ENCODE results near the gene LCORL.
"Not testable (repeated sequence)": the region's sequence is repeated elsewhere in the genome, so short reads cannot be mapped to it uniquely, and the experiment has no call there.

The LCORL gene

GRCh38 chr4:17898553-17899055 is 123.0 kb downstream of the LCORL start:
- DNase-seq (ENCODE audit: low read depth in 1 of 2, low spot score in 1 of 2), result no peak
- TF ChIP-seq JUND (IDR thresholded peaks at IDR 0.05; ENCODE audit: low read depth), result no peak
- in situ Hi-C loops (cut with HindIII; ENCODE audit: low pct_unique_long_range_greater_than_20kb, low sequenced_read_pairs), result no loop called here

GRCh38 chr4:17895481-17895880 is 126.1 kb downstream of the LCORL start:
- in situ Hi-C loops (cut with HindIII; ENCODE audit: low pct_unique_long_range_greater_than_20kb, low sequenced_read_pairs), result no loop called here
- no peak for TF ChIP-seq JUND (IDR thresholded peaks at IDR 0.05; ENCODE audit: low read depth)
- DNase-seq (ENCODE audit: low read depth in 1 of 2, low spot score in 1 of 2), result no peak

GRCh38 chr4:17894421-17894820 is 127.1 kb downstream of the LCORL start:
- in situ Hi-C loops (cut with HindIII; ENCODE audit: low pct_unique_long_range_greater_than_20kb, low sequenced_read_pairs), result no loop called here
- no peak for DNase-seq (ENCODE audit: low read depth in 1 of 2, low spot score in 1 of 2)
- no peak for TF ChIP-seq JUND (IDR thresholded peaks at IDR 0.05; ENCODE audit: low read depth)

- no peak for DNase-seq (ENCODE audit: low read depth in 1 of 2, low spot score in 1 of 2)
- in situ Hi-C loops (cut with HindIII; ENCODE audit: low pct_unique_long_range_greater_than_20kb, low sequenced_read_pairs), result no loop called here
- TF ChIP-seq JUND (IDR thresholded peaks at IDR 0.05; ENCODE audit: low read depth), result no peak
Observed at GRCh38 chr4:17889692-17890091, 131.9 kb downstream of the LCORL start.

- in situ Hi-C loops (cut with HindIII; ENCODE audit: low pct_unique_long_range_greater_than_20kb, low sequenced_read_pairs), result no loop called here
- TF ChIP-seq JUND (IDR thresholded peaks at IDR 0.05; ENCODE audit: low read depth), result no peak
- DNase-seq (ENCODE audit: low read depth in 1 of 2, low spot score in 1 of 2), result no peak
Observed at GRCh38 chr4:17884511-17884910, 137.0 kb downstream of the LCORL start.

GRCh38 chr4:17884063-17884462 is 137.5 kb downstream of the LCORL start:
- DNase-seq (ENCODE audit: low read depth in 1 of 2, low spot score in 1 of 2), result no peak
- in situ Hi-C loops (cut with HindIII; ENCODE audit: low pct_unique_long_range_greater_than_20kb, low sequenced_read_pairs), result no loop called here
- TF ChIP-seq JUND (IDR thresholded peaks at IDR 0.05; ENCODE audit: low read depth), result no peak

- no peak for TF ChIP-seq JUND (IDR thresholded peaks at IDR 0.05; ENCODE audit: low read depth)
- DNase-seq (ENCODE audit: low read depth in 1 of 2, low spot score in 1 of 2), result no peak
- in situ Hi-C loops (cut with HindIII; ENCODE audit: low pct_unique_long_range_greater_than_20kb, low sequenced_read_pairs), result no loop called here
Observed at GRCh38 chr4:17877661-17878060, 143.9 kb downstream of the LCORL start.

- TF ChIP-seq JUND (IDR thresholded peaks at IDR 0.05; ENCODE audit: low read depth), result no peak
- in situ Hi-C loops (cut with HindIII; ENCODE audit: low pct_unique_long_range_greater_than_20kb, low sequenced_read_pairs), result no loop called here
Observed at GRCh38 chr4:17876943-17877342, 144.6 kb downstream of the LCORL start.

GRCh38 chr4:17875402-17876070 is 146.0 kb downstream of the LCORL start:
- in situ Hi-C loops (cut with HindIII; ENCODE audit: low pct_unique_long_range_greater_than_20kb, low sequenced_read_pairs), result no loop called here
- no peak for TF ChIP-seq JUND (IDR thresholded peaks at IDR 0.05; ENCODE audit: low read depth)
- no peak for DNase-seq (ENCODE audit: low read depth in 1 of 2, low spot score in 1 of 2)

More at GRCh38 chr4:17876943-17877342, 144.6 kb downstream of the LCORL start:
- DNase-seq (ENCODE audit: low read depth in 1 of 2, low spot score in 1 of 2), result no peak

GRCh38 chr4:17869327-17869726 is 152.2 kb downstream of the LCORL start:
- TF ChIP-seq JUND (IDR thresholded peaks at IDR 0.05; ENCODE audit: low read depth), result no peak
- no peak for DNase-seq (ENCODE audit: low read depth in 1 of 2, low spot score in 1 of 2)
- in situ Hi-C loops (cut with HindIII; ENCODE audit: low pct_unique_long_range_greater_than_20kb, low sequenced_read_pairs), result no loop called here

- no peak for DNase-seq (ENCODE audit: low read depth in 1 of 2, low spot score in 1 of 2)
- TF ChIP-seq JUND (IDR thresholded peaks at IDR 0.05; ENCODE audit: low read depth), result no peak
- in situ Hi-C loops (cut with HindIII; ENCODE audit: low pct_unique_long_range_greater_than_20kb, low sequenced_read_pairs), result no loop called here
Observed at GRCh38 chr4:17867276-17867675, 154.3 kb downstream of the LCORL start.

GRCh38 chr4:17866810-17867209 is 154.7 kb downstream of the LCORL start:
- in situ Hi-C loops (cut with HindIII; ENCODE audit: low pct_unique_long_range_greater_than_20kb, low sequenced_read_pairs), result no loop called here
- DNase-seq (ENCODE audit: low read depth in 1 of 2, low spot score in 1 of 2), result no peak
- no peak for TF ChIP-seq JUND (IDR thresholded peaks at IDR 0.05; ENCODE audit: low read depth)

- TF ChIP-seq JUND (IDR thresholded peaks at IDR 0.05; ENCODE audit: low read depth), result no peak
- in situ Hi-C loops (cut with HindIII; ENCODE audit: low pct_unique_long_range_greater_than_20kb, low sequenced_read_pairs), result no loop called here
- no peak for DNase-seq (ENCODE audit: low read depth in 1 of 2, low spot score in 1 of 2)
Observed at GRCh38 chr4:17865866-17866363, 155.6 kb downstream of the LCORL start.

- DNase-seq (ENCODE audit: low read depth in 1 of 2, low spot score in 1 of 2); in situ Hi-C loops (cut with HindIII; ENCODE audit: low pct_unique_long_range_greater_than_20kb, low sequenced_read_pairs): not testable (repeated sequence)
Observed at GRCh38 chr4:17861906-17862305, 159.6 kb downstream of the LCORL start.

All from T47D (cell line).